Nephron progenitor cell (in vitro differentiated cells): ENCODE data around the gene PPCDC.

Experiments used
- DNase-seq: peaks from one replicate; pipeline ENCODE4 v3.0.0; 2021
- H3K27ac Mint-ChIP-seq: 2 replicates; pipeline ENCODE4 v1.8.0; 2021; ENCODE audit warnings: mild to moderate bottlenecking, moderate library complexity, mixed read lengths
- H3K27me3 Mint-ChIP-seq: 2 replicates; pipeline ENCODE4 v1.8.0; 2021; ENCODE audit warnings: mild to moderate bottlenecking, low read depth, mixed read lengths; ENCODE audit not compliant: poor library complexity
- H3K36me3 Mint-ChIP-seq: 2 replicates; pipeline ENCODE4 v1.8.0; 2021; ENCODE audit warnings: low read depth, mixed read lengths
- H3K4me1 Mint-ChIP-seq: 2 replicates; pipeline ENCODE4 v1.8.0; 2021; ENCODE audit warnings: mixed read lengths
- H3K4me3 Mint-ChIP-seq: 2 replicates; pipeline ENCODE4 v1.8.0; 2021; ENCODE audit warnings: mild to moderate bottlenecking, moderate library complexity, mixed read lengths
- H3K9me3 Mint-ChIP-seq: 2 replicates; pipeline ENCODE4 v1.8.0; 2021; ENCODE audit warnings: mild to moderate bottlenecking, moderate library complexity, mixed read lengths
- TF ChIP-seq, protein P1 (sequence below): fragments of 200-600 bp; sonication (generic); IDR thresholded peaks from 2 replicates; pipeline ENCODE4 v1.5.0; 2021; ENCODE audit warnings: antibody characterized with exemption

The PPCDC gene

GRCh38 chr15:75048394-75048793 is 25.0 kb downstream of the PPCDC start:
- no peaks in the 10 kb centered on the region for H3K36me3 Mint-ChIP-seq
- DNase-seq, result no peak
- no peaks in the 10 kb centered on the region for H3K9me3 Mint-ChIP-seq
- no peak overlapping the region for H3K4me3 Mint-ChIP-seq
- peaks cover 31% of the 10 kb centered on the region for H3K4me1 Mint-ChIP-seq
- no peak overlapping the region for H3K27ac Mint-ChIP-seq
- H3K27me3 Mint-ChIP-seq, result peaks cover 7% of the 10 kb centered on the region
- TF ChIP-seq, protein P1, sequence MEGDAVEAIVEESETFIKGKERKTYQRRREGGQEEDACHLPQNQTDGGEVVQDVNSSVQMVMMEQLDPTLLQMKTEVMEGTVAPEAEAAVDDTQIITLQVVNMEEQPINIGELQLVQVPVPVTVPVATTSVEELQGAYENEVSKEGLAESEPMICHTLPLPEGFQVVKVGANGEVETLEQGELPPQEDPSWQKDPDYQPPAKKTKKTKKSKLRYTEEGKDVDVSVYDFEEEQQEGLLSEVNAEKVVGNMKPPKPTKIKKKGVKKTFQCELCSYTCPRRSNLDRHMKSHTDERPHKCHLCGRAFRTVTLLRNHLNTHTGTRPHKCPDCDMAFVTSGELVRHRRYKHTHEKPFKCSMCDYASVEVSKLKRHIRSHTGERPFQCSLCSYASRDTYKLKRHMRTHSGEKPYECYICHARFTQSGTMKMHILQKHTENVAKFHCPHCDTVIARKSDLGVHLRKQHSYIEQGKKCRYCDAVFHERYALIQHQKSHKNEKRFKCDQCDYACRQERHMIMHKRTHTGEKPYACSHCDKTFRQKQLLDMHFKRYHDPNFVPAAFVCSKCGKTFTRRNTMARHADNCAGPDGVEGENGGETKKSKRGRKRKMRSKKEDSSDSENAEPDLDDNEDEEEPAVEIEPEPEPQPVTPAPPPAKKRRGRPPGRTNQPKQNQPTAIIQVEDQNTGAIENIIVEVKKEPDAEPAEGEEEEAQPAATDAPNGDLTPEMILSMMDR, result no peak

- H3K36me3 Mint-ChIP-seq, result no peaks in the 10 kb centered on the region
- H3K4me3 Mint-ChIP-seq, result no peak overlapping the region
- TF ChIP-seq, protein P1, result no peak
- H3K27ac Mint-ChIP-seq, result no peak overlapping the region
- peaks cover 4% of the 10 kb centered on the region for H3K27me3 Mint-ChIP-seq
- peaks cover 21% of the 10 kb centered on the region for H3K4me1 Mint-ChIP-seq
- no peaks in the 10 kb centered on the region for H3K9me3 Mint-ChIP-seq
- no peak for DNase-seq
Measured at GRCh38 chr15:75049392-75049791, 26.0 kb downstream of the PPCDC start.

DNA sequence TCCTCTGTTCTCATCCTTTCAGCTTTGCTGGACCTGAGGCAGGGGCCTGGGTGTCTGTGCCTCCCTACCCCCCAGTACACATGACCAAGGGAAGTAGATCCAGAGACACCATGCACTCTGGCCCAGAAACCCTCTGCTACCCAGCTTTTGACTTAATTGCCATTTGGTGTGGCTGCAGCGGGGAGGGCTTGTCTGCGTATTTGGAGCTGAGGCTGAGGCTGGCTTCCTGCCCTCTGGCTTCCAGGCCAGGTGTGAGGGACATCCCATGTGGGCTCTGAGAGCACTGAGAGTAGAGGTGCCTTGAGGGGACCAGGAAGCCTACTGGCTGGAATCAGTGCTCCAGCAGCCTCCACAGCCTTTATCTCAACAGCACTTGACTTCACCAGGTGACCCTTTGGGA is 26.9 kb downstream of the PPCDC start:
- peaks cover 3% of the 10 kb centered on the region for H3K27me3 Mint-ChIP-seq
- no peak overlapping the region for H3K4me3 Mint-ChIP-seq
- H3K27ac Mint-ChIP-seq, result no peak overlapping the region

DNA sequence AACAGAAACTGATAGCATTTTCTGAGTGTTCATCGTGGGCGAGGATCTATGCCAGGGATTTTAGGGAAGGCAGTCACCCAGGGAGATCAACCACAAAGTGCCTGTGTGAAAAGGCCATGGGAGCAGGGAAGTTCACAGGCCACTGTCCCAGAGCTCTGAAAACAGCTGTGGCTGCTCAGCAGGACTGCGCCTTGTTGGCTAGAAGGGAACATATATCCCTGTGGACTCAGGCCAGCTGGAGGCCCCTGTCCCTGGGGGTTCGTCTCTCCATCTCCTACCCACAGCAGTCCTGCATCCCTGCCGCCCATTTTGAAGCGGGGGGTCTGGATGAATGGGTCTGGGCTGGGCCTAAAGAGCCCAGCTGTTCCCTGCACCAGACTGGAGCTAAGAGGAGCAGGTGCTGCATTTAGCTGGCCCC is 27.8 kb downstream of the PPCDC start:
- Mint-ChIP-seq H3K4me1 (peaks cover 11% of the 10 kb centered on the region), H3K4me3 (no peak overlapping the region), H3K27ac (no peak overlapping the region), H3K36me3 (peaks cover 5% of the 10 kb centered on the region), H3K9me3 (no peaks in the 10 kb centered on the region), H3K27me3 (peaks cover 3% of the 10 kb centered on the region)
- DNase-seq, result no peak
- TF ChIP-seq, protein P1, result no peak

More for the DNA sequence above, 26.9 kb downstream of the PPCDC start:
- Mint-ChIP-seq H3K9me3 (no peaks in the 10 kb centered on the region), H3K36me3 (no peaks in the 10 kb centered on the region), H3K4me1 (peaks cover 12% of the 10 kb centered on the region)
- TF ChIP-seq, protein P1, result no peak
- DNase-seq, result no peak

GRCh38 chr15:75051711-75052110 is 28.3 kb downstream of the PPCDC start:
- no peak overlapping the region for H3K27ac Mint-ChIP-seq
- DNase-seq, result no peak
- H3K9me3 Mint-ChIP-seq, result no peaks in the 10 kb centered on the region
- peaks cover 6% of the 10 kb centered on the region for H3K4me1 Mint-ChIP-seq
- H3K36me3 Mint-ChIP-seq, result peaks cover 6% of the 10 kb centered on the region
- peaks cover 3% of the 10 kb centered on the region for H3K27me3 Mint-ChIP-seq
- TF ChIP-seq, protein P1, result no peak
- no peak overlapping the region for H3K4me3 Mint-ChIP-seq

DNA sequence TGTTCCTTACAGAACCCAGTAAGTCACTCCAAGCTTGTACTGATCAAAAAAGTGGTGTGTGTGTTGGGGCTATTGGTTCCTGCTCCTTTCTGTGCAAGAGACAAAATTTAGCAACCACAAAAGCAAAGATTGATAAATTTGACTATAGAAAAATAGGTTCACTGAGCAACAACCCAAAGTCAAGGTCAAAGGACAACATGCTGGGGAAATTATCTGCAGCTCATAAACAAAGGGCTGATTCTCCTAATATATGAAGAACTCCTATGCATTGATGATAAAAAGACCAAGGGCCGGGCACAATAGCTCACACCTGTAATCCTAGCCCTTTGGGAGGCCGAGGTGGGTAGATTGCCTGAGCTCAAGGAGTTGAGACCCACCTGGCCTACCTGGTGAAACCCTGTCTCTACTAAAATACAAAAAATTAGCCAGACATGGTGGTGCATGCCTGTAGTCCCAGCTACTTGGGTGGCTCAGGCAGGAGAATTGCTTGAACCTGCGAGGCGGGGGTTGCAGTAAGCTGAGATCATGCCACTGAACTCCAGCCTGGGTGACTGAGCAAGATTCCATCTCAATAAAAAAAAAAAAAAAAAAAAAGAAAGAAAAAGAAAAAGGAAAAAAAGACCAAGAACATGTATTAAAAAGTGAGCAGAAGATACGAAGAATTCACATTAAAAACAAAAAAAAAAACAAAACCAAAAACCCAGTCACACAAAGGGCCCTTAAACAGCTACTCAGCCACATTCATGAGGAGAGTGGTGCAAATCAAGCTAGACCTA is 29.8 kb downstream of the PPCDC start:
- H3K9me3 Mint-ChIP-seq, result no peaks in the 10 kb centered on the region
- H3K4me1 Mint-ChIP-seq, result peaks cover 3% of the 10 kb centered on the region
- TF ChIP-seq, protein P1, result no peak
- no peak overlapping the region for H3K27ac Mint-ChIP-seq
- H3K27me3 Mint-ChIP-seq, result peaks cover 3% of the 10 kb centered on the region
- DNase-seq, result no peak
- no peak overlapping the region for H3K4me3 Mint-ChIP-seq
- peaks cover 10% of the 10 kb centered on the region for H3K36me3 Mint-ChIP-seq
